A204.1 (cell line): Measurements from ENCODE around the gene KRTAP10-4.
"Not testable (repeated sequence)": the region's sequence is repeated elsewhere in the genome, so short reads cannot be mapped to it uniquely, and the experiment has no call there.

Experiments used
- FAIRE-seq: peaks from 2 replicates; lab custom pipeline; 2012; peaks lifted over from hg19 to GRCh38; lab: Jason Lieb, UNC

Gene KRTAP10-4

DNA sequence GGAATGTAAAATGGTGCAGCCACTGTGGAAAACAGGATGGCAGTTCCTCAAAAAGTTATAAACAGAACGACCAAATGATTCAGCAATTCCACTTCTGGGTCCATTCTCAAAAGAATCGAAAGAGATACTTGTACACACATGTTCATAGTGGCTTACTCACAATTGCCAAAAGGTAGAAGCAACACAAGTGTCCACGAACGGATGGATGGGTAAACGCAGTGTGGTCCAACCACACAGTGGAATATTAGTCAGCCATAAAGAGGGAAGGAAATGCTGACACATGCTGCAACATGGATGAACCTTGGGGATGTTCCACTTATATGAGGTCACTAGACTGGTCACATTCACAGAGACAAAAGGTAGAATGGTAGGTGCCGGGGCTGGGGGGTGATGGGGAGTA, 38.8 kb upstream of the KRTAP10-4 start:
- no peak for FAIRE-seq

DNA sequence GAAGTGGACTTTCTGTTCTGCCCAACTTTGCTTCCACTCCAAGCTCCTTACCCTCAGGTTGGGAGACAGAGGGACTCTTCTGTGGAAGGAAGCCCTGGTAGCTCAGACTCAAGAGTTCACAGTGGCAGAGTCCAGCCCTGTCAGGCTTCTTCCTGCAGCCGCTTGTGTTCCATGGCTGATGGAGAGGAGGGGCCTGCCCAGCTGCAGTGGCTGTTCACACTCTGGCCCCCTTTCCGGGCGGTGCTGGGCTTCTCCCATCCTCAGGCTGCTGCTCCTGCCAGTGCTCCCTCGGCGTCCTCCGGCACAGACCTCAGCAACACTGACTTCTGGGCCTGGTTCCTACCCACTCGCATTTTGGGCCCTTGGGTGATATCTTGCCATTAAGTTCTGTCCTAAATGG, 37.6 kb upstream of the KRTAP10-4 start:
- FAIRE-seq, result no peak

GRCh38 chr21:44537930-44538911, 35.3 kb upstream of the KRTAP10-4 start:
- FAIRE-seq, result no peak

- FAIRE-seq, result no peak
These were observed 34.5 kb upstream of the KRTAP10-4 start for GRCh38 chr21:44539046-44539445.

DNA sequence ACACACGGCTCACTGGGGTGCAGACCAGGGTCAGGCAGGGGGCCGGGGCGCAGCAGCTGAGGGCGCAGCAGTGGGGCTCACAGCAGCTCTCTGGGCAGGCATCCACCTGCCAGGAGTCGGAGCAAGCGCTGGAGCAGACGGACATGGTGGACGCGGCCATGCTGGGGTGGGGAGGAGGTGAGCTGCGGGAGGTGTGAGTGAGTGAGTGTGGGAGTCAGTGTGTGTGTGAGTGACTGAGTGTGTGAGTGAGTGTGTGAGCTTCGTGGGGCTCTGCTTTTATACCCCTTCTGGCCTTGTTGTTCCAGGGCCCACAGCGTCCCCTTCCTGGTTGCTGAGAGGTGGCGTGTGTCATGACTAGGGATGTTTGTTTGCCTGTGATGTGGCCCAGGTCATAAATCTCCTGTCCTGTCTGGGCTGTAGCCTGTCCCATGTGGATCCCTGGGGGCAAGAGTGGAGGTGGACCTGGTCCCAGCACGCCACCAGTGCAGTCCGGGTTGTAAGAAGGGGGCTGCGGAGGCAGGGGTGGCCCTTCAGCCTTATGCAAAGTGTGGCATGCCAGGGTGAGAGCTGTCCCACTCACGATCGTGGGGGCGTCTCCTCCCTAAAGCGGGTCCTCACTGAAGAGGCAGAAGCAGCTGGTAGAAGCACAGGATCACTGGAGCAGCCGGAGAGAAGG, 33.4 kb upstream of the KRTAP10-4 start, which contains the start of gene KRTAP10-1:
KRTAP10-1 (minus strand) TSS at position 205 of the 676 bp plus-strand sequence; CDS start at position 160, 45 bp downstream.
- no peak for FAIRE-seq

DNA sequence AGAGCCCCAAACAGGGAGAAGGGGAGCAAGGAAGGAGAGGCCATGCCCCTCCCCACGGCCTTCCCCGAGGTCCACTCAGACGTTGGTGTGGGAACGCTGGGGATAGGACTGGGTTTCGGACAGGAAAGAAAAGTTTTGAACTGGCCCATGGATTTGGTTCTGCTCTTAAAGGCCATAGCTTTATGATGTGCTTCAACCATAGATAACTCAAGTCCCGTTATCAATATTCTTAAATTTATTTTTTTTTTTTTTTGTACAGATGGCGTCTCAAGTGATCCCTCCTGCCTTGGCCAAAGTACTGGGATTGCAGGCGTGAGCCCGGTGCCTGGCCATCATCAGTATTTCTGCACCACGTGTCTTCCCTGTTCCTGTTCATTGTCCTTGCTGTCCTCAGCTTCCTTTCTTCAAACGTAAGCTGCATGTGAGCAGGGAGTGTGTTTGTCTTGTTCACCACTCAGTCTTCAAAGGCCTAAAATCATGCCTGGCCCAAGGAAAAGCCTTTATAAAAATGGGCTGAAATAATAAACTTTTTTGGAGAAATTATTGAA, 32.7 kb upstream of the KRTAP10-4 start:
- no peak for FAIRE-seq

GRCh38 chr21:44542716-44543115, 30.8 kb upstream of the KRTAP10-4 start:
- no peak for FAIRE-seq

DNA sequence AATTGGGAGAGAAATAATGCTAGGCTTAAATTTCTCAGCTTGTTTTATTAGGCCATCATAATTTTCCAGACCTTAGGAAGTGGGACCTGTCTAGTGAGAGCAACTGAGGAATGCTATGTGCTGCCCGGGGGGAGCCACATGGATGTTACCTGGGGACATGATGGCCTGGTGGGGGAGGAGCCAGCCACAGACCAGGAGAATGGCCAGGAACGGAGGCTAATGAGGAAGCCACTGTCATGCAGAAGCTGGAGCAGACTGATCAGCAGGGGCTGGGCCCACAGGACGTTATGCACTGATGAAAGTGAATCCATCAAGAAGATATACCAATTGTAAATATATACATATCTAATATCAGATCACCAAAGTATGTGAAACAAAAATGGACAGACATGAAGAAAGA, 29.0 kb upstream of the KRTAP10-4 start:
- no peak for FAIRE-seq

DNA sequence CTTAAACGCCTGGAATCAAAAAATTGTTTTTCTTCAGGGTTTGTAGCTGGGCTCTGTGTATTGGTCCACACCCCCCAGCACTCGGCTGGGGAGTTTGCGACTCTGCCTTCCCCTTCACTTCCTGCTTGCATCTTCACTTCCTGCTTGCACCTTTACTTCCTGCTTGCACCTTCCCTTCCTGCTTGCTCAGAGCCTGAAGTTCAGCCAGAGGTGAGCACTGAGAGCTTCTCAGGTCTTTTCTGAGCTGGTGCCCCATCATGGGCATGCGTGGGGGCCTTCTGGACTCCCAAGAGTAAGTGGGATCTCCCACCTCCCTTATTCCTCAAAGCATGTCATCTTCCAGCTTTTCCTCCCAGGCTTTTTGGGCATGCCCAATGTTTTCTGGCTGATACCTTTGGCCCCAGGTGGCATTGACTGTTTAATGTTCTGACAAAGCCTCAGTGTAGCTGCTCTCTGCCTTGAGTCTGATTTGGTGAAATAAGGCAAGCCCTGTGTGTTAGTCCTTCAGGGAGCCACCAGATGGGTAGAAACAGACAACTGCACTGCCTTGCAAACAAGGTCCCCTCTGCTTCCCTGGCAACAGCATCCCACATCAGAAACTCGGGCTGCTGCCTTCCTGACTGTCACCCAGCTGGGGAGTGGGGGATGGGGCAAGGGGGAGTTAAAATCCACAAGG, 25.7 kb upstream of the KRTAP10-4 start:
- FAIRE-seq, result no peak

- no peak for FAIRE-seq
These were observed 25.1 kb upstream of the KRTAP10-4 start for GRCh38 chr21:44548381-44548780.

GRCh38 chr21:44548922-44549321, 24.6 kb upstream of the KRTAP10-4 start:
- FAIRE-seq, result no peak

DNA sequence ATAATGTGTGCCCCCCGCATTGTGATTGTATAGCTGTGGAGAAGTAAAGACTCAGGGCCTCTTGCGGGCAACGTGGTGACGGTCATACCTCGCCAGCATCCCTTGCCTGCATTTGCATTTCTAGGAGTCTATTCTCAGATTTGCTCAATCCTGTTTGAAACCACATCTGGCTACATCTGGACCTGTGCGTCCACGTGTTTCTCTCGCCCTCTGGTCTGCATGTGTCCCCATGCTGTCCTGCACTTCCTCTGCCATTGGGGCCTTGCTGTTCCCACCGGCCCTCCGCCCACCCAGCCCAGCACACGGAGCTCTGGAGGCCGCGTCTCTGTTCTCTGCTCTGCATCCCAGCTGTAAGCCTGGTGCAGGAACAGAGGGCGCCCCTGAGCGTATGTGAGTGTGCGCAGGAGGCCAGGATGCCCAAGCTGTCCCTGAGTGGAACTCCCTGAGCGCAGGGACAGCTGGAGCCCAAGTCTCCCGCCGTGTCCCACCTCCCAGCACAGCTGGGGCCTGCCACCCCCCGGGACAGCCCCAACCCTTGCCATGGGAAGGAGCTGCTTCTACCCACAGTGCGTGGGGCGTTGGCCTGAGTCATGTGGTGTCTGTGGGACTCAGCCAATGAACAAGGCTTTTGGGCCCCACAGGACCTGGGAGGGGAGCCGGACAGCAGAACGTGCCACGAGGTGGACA, 23.9 kb upstream of the KRTAP10-4 start:
- no peak for FAIRE-seq

GRCh38 chr21:44550285-44550684, 23.2 kb upstream of the KRTAP10-4 start:
- not testable (repeated sequence) for FAIRE-seq

DNA sequence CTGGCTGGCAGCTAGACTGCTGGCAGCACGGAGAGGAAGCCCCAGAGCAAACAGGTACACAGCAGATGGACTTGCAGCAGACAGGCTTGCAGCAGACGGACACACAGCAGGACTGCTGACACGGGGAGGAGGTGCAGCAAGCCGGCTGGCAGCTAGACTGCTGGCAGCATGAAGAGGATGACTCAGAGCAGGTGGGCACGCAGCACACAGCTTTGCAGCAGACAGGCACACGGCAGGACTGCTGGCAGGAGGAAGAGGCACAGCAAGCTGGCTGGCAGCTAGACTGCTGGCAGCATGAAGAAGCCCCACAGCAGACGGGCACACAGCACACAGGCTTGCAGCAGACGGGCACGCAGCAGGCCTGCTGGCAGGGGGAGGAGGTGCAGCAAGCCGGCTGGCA, 22.7 kb upstream of the KRTAP10-4 start:
- FAIRE-seq, result no peak

GRCh38 chr21:44551340-44551961, 22.1 kb upstream of the KRTAP10-4 start, which contains the start of gene KRTAP10-2:
KRTAP10-2 (minus strand) TSS chr21:44551505; CDS start chr21:44551458, 47 bp downstream.
- no peak for FAIRE-seq

GRCh38 chr21:44552136-44552535, 21.4 kb upstream of the KRTAP10-4 start:
- FAIRE-seq, result no peak

GRCh38 chr21:44552681-44553080, 20.8 kb upstream of the KRTAP10-4 start:
- FAIRE-seq, result no peak

GRCh38 chr21:44555200-44555875, 18.2 kb upstream of the KRTAP10-4 start:
- no peak for FAIRE-seq

GRCh38 chr21:44556879-44557278, 16.6 kb upstream of the KRTAP10-4 start:
- FAIRE-seq, result no peak

GRCh38 chr21:44557491-44558328, 15.8 kb upstream of the KRTAP10-4 start:
- no peak for FAIRE-seq
